Mesenchymal stem cell (in vitro differentiated cells and primary cell): Measurements from ENCODE around the gene IFNA21.
"Not testable (repeated sequence)": the region's sequence is repeated elsewhere in the genome, so short reads cannot be mapped to it uniquely, and the experiment has no call there.

ENCODE experiments used
- DNase-seq: peaks from one replicate; pipeline ENCODE4 v3.0.0-alpha.2; 2013
- H2AFZ ChIP-seq: one replicate; pipeline ENCODE4 v1.6.1; 2013; ENCODE audit warnings: low read depth, mild to moderate bottlenecking, control low read depth, inconsistent platforms, low read length, moderate library complexity
- H2AK5ac ChIP-seq: 2 replicates; pipeline ENCODE4 v1.6.1; 2013; ENCODE audit warnings: low read length, moderate library complexity, mild to moderate bottlenecking, inconsistent platforms; ENCODE audit not compliant: severe bottlenecking
- H2BK120ac ChIP-seq: one replicate; pipeline ENCODE4 v1.6.1; 2013; ENCODE audit warnings: low read depth, mild to moderate bottlenecking, inconsistent platforms, low read length, moderate library complexity
- H2BK12ac ChIP-seq, 2 experiments: one replicate each; pipeline ENCODE4 v1.6.1; 2013; ENCODE audit warnings: inconsistent platforms in 2 of 2, low read length in 2 of 2, mild to moderate bottlenecking in 2 of 2, moderate library complexity in 2 of 2, control low read depth in 1 of 2
- H2BK15ac ChIP-seq: one replicate; pipeline ENCODE4 v1.6.1; 2013; ENCODE audit warnings: mild to moderate bottlenecking, low read depth, inconsistent platforms; ENCODE audit not compliant: poor library complexity, severe bottlenecking
- H2BK5ac ChIP-seq: 2 replicates; pipeline ENCODE4 v1.6.1; 2013; ENCODE audit warnings: low read depth, mild to moderate bottlenecking, low read length, control low read depth, inconsistent platforms; ENCODE audit not compliant: poor library complexity, severe bottlenecking
- H3K14ac ChIP-seq, 2 experiments: one replicate each; pipeline ENCODE4 v1.6.1; 2013; ENCODE audit warnings: inconsistent platforms in 2 of 2, low read length in 2 of 2, control low read depth in 1 of 2, mild to moderate bottlenecking in 1 of 2, moderate library complexity in 1 of 2
- H3K18ac ChIP-seq, 2 experiments: one replicate each; pipeline ENCODE4 v1.6.1; 2013; ENCODE audit warnings: inconsistent platforms in 2 of 2, low read length in 2 of 2, control low read depth in 1 of 2, low read depth in 1 of 2, mild to moderate bottlenecking in 1 of 2
- H3K23ac ChIP-seq, 2 experiments: one replicate each; pipeline ENCODE4 v1.6.1; 2013; ENCODE audit warnings: inconsistent platforms in 2 of 2, low read length in 2 of 2, mild to moderate bottlenecking in 2 of 2, moderate library complexity in 2 of 2, control low read depth in 1 of 2
- H3K27ac ChIP-seq: 2 replicates; pipeline ENCODE4 v1.5.1; 2013; ENCODE audit warnings: mild to moderate bottlenecking, moderate library complexity, low read length, control low read depth, inconsistent platforms; ENCODE audit not compliant: poor library complexity, severe bottlenecking
- H3K27me3 ChIP-seq, 2 experiments: 2 replicates each; pipeline versions ENCODE4 v1.6.1 to v1.7.0; 2013; ENCODE audit warnings: low read length in 2 of 2, mild to moderate bottlenecking in 2 of 2, moderate library complexity in 2 of 2, control low read depth in 1 of 2, inconsistent platforms in 1 of 2; ENCODE audit not compliant: control insufficient read depth in 1 of 2, insufficient read depth in 1 of 2
- H3K36me3 ChIP-seq, 2 experiments: 2 replicates each; pipeline versions ENCODE4 v1.6.1 to v1.7.0; 2013; ENCODE audit warnings: low read length in 2 of 2, control low read depth in 1 of 2, inconsistent platforms in 1 of 2, low read depth in 1 of 2, mild to moderate bottlenecking in 1 of 2; ENCODE audit not compliant: insufficient read depth in 2 of 2, control insufficient read depth in 1 of 2
- H3K4ac ChIP-seq, 2 experiments: one replicate each; pipeline ENCODE4 v1.6.1; 2013; ENCODE audit warnings: inconsistent platforms in 2 of 2, low read length in 2 of 2, mild to moderate bottlenecking in 2 of 2, moderate library complexity in 2 of 2, control low read depth in 1 of 2, low read depth in 1 of 2
- H3K4me1 ChIP-seq: 2 replicates; pipeline ENCODE4 v1.6.1; 2013; ENCODE audit warnings: low read depth, low read length, control low read depth; ENCODE audit not compliant: control insufficient read depth, insufficient read depth
- H3K4me2 ChIP-seq: 2 replicates; pipeline ENCODE4 v1.6.1; 2013; ENCODE audit warnings: low read length, mild to moderate bottlenecking, inconsistent platforms; ENCODE audit not compliant: poor library complexity, severe bottlenecking
- H3K4me3 ChIP-seq, 2 experiments: 2 replicates each; pipeline versions ENCODE4 v1.5.1 to v1.7.0; 2013; ENCODE audit warnings: low read length in 2 of 2, mild to moderate bottlenecking in 2 of 2, control low read depth in 1 of 2, low read depth in 1 of 2; ENCODE audit not compliant: insufficient read depth in 1 of 2
- H3K79me1 ChIP-seq: replicated peaks from 2 replicates; pipeline ENCODE4 v1.6.1; 2013; ENCODE audit warnings: mild to moderate bottlenecking, control low read depth, low read length, inconsistent platforms; ENCODE audit not compliant: poor library complexity, severe bottlenecking
- H3K9ac ChIP-seq: 2 replicates; pipeline ENCODE4 v1.7.0; 2013; ENCODE audit warnings: mild to moderate bottlenecking, low read length, moderate library complexity
- H3K9me3 ChIP-seq: 2 replicates; pipeline ENCODE4 v1.7.0; 2013; ENCODE audit warnings: mild to moderate bottlenecking, low read length; ENCODE audit not compliant: control insufficient read depth
- H4K8ac ChIP-seq: one replicate; pipeline ENCODE4 v1.6.1; 2013; ENCODE audit warnings: inconsistent platforms, mild to moderate bottlenecking, low read length, moderate library complexity
- H4K91ac ChIP-seq: one replicate; pipeline ENCODE4 v1.6.1; 2013; ENCODE audit warnings: mild to moderate bottlenecking, low read length, inconsistent platforms
- WGBS: methylation state at CpG from one replicate; pipeline ENCODE4 v1.1.7; 2013; ENCODE audit warnings: mixed read lengths; 5-methylcytosine and 5-hydroxymethylcytosine counted together

Gene IFNA21

DNA sequence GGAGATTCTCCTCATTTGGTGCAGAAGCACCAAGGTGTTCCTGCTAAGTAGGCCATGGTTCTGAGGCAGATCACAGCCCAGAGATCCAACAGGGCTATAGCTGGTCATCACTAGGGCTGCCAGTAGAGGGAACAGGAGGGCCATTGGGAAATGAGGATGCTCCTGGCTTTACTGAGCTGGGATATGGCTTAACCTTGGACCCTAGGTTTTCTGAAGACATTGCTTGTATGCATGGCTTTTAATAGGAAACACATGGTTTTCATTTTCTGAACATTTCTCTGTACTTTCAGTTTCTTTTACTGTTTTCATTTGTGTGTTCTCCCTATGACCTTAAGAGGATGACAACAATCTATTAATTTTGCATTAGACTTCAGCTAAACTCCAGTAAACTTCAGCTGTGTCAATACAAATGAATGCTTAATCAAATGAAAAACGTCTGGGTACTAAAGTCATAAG lies 25.0 kb downstream of the IFNA21 start, which contains the start of gene IFNW1:
IFNW1 (minus strand) TSS at position 406 of the 456 bp plus-strand sequence; CDS start at position 144, 262 bp downstream.
- Histone ChIP-seq H3K23ac (no peak within 1 kb of the TSS), H3K4ac (no peak within 1 kb of the TSS), H3K27ac (no peak within 1 kb of the TSS), H3K36me3 (no peaks in the 10 kb centered on the region), H3K9me3 (no peaks in the 10 kb centered on the region), H3K4me2 (no peak within 1 kb of the TSS), H2BK120ac (no peak within 1 kb of the TSS), H2BK12ac (no peak within 1 kb of the TSS), H3K18ac (no peak within 1 kb of the TSS), H2BK5ac (no peak within 1 kb of the TSS), H3K4me3 (no peak within 1 kb of the TSS), H2AK5ac (no peak within 1 kb of the TSS), H2BK15ac (no peak within 1 kb of the TSS), H3K27me3 (no peaks in the 10 kb centered on the region), H3K4me1 (no peaks in the 10 kb centered on the region), H3K79me1 (no peaks in the 10 kb centered on the region), H4K8ac (no peak within 1 kb of the TSS), H2AFZ (no peak within 1 kb of the TSS), H4K91ac (no peak within 1 kb of the TSS), H3K14ac (no peak within 1 kb of the TSS), H3K9ac (no peak within 1 kb of the TSS)
- WGBS = no CpG with 5 or more reads among the region's 1 CpG
- DNase-seq = no peak

DNA sequence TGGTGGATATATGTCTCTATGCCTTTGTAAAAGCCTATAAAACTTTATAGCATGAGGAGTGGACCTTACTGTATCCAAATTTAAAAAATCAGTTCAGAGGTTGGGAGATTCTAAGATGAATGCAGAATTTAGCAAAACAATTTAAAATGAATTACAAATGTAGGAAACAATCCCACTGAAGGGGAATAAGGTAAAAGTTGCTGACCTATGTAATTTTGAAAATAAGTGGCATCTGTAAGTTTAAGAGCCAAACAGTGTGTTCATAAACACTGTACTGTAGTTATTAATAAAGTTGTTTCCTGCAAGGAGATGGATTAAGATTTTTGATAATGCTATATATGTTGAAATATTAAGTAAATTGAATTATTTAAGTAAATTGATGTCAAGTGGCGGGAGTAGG lies 29.4 kb downstream of the IFNA21 start:
- H3K4me2 ChIP-seq = no peak overlapping the region
- 100% methylated on average over 1 of the region's 1 CpG for WGBS
- H3K18ac ChIP-seq = no peak overlapping the region
- no peak overlapping the region for H2BK120ac ChIP-seq
- no peak overlapping the region for H2AK5ac ChIP-seq
- no peak overlapping the region for H3K4ac ChIP-seq
- H3K23ac ChIP-seq = no peak overlapping the region
- H4K91ac ChIP-seq = no peak overlapping the region
- no peak overlapping the region for H2BK15ac ChIP-seq
- no peaks in the 10 kb centered on the region for H3K36me3 ChIP-seq
- no peak overlapping the region for H3K27ac ChIP-seq
- H3K14ac ChIP-seq = no peak overlapping the region
- no peaks in the 10 kb centered on the region for H3K4me1 ChIP-seq
- H3K9ac ChIP-seq = no peak overlapping the region
- no peak overlapping the region for H3K4me3 ChIP-seq
- DNase-seq = no peak
- H3K27me3 ChIP-seq = peaks cover 5 to 8% of the 10 kb centered on the region in 2 experiments
- H3K79me1 ChIP-seq = no peaks in the 10 kb centered on the region
- H2BK12ac ChIP-seq = no peak overlapping the region
- H2AFZ ChIP-seq = no peak overlapping the region
- H3K9me3 ChIP-seq = no peaks in the 10 kb centered on the region
- no peak overlapping the region for H2BK5ac ChIP-seq
- no peak overlapping the region for H4K8ac ChIP-seq

DNA sequence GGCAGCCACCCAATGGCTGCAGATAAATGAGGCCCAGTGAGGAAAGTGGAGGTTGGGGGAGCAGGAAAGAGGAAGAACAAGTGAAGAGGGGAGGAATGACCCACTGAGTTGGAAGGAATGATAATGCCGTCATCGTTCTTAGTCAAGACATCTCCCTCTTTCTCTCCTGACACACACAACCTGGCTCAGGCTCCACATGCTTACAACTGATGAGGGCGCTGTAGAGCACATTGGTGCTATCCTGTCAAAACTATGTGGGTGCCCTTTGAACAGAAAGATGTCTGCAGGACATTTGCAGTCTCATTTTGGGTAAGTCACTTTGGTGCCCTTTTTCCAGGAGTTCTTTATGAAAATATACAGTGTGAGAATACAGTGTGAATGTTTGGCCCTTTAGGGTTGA lies 30.7 kb downstream of the IFNA21 start:
- no peak overlapping the region for H3K14ac ChIP-seq
- no peak overlapping the region for H4K8ac ChIP-seq
- no peak overlapping the region for H2BK120ac ChIP-seq
- H3K18ac ChIP-seq = no peak overlapping the region
- H3K23ac ChIP-seq = no peak overlapping the region
- no peak overlapping the region for H2AK5ac ChIP-seq
- H3K4me2 ChIP-seq = no peak overlapping the region
- no peak overlapping the region for H3K9ac ChIP-seq
- H2BK5ac ChIP-seq = no peak overlapping the region
- 60% methylated on average over 3 of the region's 3 CpGs for WGBS
- no peak overlapping the region for H3K4me3 ChIP-seq
- peaks cover 5 to 8% of the 10 kb centered on the region in 2 experiments for H3K27me3 ChIP-seq
- H2AFZ ChIP-seq = no peak overlapping the region
- H2BK12ac ChIP-seq = no peak overlapping the region
- no peaks in the 10 kb centered on the region for H3K4me1 ChIP-seq
- H3K36me3 ChIP-seq = no peaks in the 10 kb centered on the region
- H3K9me3 ChIP-seq = no peaks in the 10 kb centered on the region
- DNase-seq = no peak
- no peak overlapping the region for H2BK15ac ChIP-seq
- H3K27ac ChIP-seq = no peak overlapping the region
- no peak overlapping the region for H4K91ac ChIP-seq
- no peak overlapping the region for H3K4ac ChIP-seq
- H3K79me1 ChIP-seq = no peaks in the 10 kb centered on the region

DNA sequence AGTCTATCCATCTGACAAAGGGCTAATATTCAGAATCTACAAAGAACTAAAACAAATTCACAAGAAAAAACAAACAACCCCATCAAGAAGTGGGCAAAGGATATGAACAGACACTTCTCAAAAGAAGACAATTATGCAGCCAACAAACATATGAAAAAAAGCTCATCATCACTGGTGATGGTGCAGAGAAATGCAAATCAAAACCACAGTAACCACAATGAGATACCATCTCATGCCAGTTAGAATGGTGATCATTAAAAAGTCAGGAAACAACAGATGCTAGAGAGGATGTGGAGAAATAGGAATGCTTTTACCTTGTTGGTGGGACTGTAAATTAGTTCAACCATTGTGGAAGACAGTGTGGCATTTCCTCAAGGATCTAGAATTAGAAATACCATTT lies 38.3 kb downstream of the IFNA21 start:
- not testable (repeated sequence) for H3K36me3 ChIP-seq, H2BK5ac ChIP-seq, H3K79me1 ChIP-seq, H3K27me3 ChIP-seq, H2AK5ac ChIP-seq, H3K9me3 ChIP-seq, H3K4me3 ChIP-seq, H4K91ac ChIP-seq, H3K14ac ChIP-seq, H3K23ac ChIP-seq, H2AFZ ChIP-seq, H2BK15ac ChIP-seq, H3K4ac ChIP-seq, H2BK120ac ChIP-seq, H4K8ac ChIP-seq, DNase-seq, H2BK12ac ChIP-seq, H3K18ac ChIP-seq, H3K4me1 ChIP-seq, H3K4me2 ChIP-seq, H3K27ac ChIP-seq, H3K9ac ChIP-seq
